Breast epithelium (tissue), 4 donors: ENCODE measurements around the gene SDK1. TPM values are rescaled to one million over a fixed set of nuclear protein-coding genes. Genes with fewer than 3 reads are reported as not detected.

ENCODE experiments used
- DNase-seq, 2 donors: peaks; one replicate each; pipeline ENCODE4 v3.0.0-alpha.2; 2019; ENCODE audit warnings: low spot score in 2 of 2
- H3K27ac ChIP-seq, 2 donors: fragments of 200-600 bp; sonication (generic) in 1 of 2; one replicate each; pipeline ENCODE4 v1.5.1; 2016 to 2019; ENCODE audit warnings: mild to moderate bottlenecking in 1 of 2
- H3K27me3 ChIP-seq, 2 donors: fragments of 200-600 bp; sonication (generic) in 1 of 2; one replicate each; pipeline versions ENCODE4 v1.5.1 to v1.6.0; 2017 to 2019; ENCODE audit warnings: control low read depth in 1 of 2, mild to moderate bottlenecking in 1 of 2
- H3K36me3 ChIP-seq: fragments of 200-600 bp; one replicate; pipeline ENCODE4 v1.5.1; 2019
- H3K4me1 ChIP-seq, 2 donors: fragments of 200-600 bp; sonication (generic); one replicate each; pipeline ENCODE4 v1.5.1; 2016 to 2019; ENCODE audit warnings: control low read depth in 1 of 2
- H3K4me3 ChIP-seq, 3 donors: fragments of 200-600 bp; sonication (generic); 1 replicate in 2 of 3; 2 replicates in 1 of 3; pipeline ENCODE4 v1.5.1; 2016 to 2019; ENCODE audit warnings: mild to moderate bottlenecking in 3 of 3, moderate library complexity in 2 of 3
- H3K9me3 ChIP-seq, 2 donors: fragments of 200-600 bp; sonication (generic) in 1 of 2; one replicate each; pipeline ENCODE4 v1.5.1; 2016 to 2019; ENCODE audit warnings: control low read depth in 1 of 2
- CTCF ChIP-seq, 3 donors: fragments of 450-650 bp; IDR thresholded peaks; one replicate each; pipeline ENCODE4 v1.5.1; 2016 to 2017; ENCODE audit warnings: antibody characterized with exemption in 3 of 3, mild to moderate bottlenecking in 3 of 3, moderate library complexity in 3 of 3
- POLR2A ChIP-seq: fragments of 450-650 bp; IDR thresholded peaks from one replicate; pipeline ENCODE4 v1.6.1; 2016; ENCODE audit warnings: antibody characterized with exemption, mild to moderate bottlenecking, moderate library complexity
- POLR2AphosphoS5 ChIP-seq, 3 donors: sonication (generic); formaldehyde crosslinking; IDR thresholded peaks; one replicate each; pipeline ENCODE4 v1.6.1; 2017; ENCODE audit warnings: antibody characterized with exemption in 3 of 3
- intact Hi-C: fragments of 100-400 bp; cut with DNase I; formaldehyde crosslinking; loops from one replicate; pipeline ENCODE4 v1.15.1; 2023; ENCODE audit warnings: low total_unique reads
- total RNA-seq, 3 donors: library from RNA; depleted of rRNA; stranded (reverse); fragments of >200 nt; gene quantifications; one replicate each; pipeline ENCODE4 v1.1.0, GENCODE V29; 2016

Gene SDK1
- total RNA-seq, 3 donors from 2014 or later, result 3.7 to 18.2 (median 6.6) TPM

GRCh38 chr7:4020086-4020485 lies 719.0 kb downstream of the SDK1 start:
- H3K4me1 ChIP-seq, result no peaks in the 10 kb centered on the region
- no peaks in the 10 kb centered on the region for H3K36me3 ChIP-seq
- intact Hi-C loops, result no loop called here
- DNase-seq, result no peak
- no peak overlapping the region for H3K4me3 ChIP-seq
- H3K9me3 ChIP-seq, result peaks cover 4 to 23% of the 10 kb centered on the region in 2 donors
- no peak overlapping the region for H3K27ac ChIP-seq
- TF ChIP-seq POLR2A (no peak), POLR2AphosphoS5 (IDR thresholded peaks at IDR 0.05) (no peak), CTCF (IDR thresholded peaks at IDR 0.05) (no peak)
- H3K27me3 ChIP-seq, result no peaks in the 10 kb centered on the region

- TF ChIP-seq CTCF (IDR thresholded peaks at IDR 0.05) (no peak), POLR2A (no peak), POLR2AphosphoS5 (IDR thresholded peaks at IDR 0.05) (no peak)
- intact Hi-C loops, result no loop called here
- Histone ChIP-seq H3K36me3 (no peaks in the 10 kb centered on the region), H3K4me1 (no peaks in the 10 kb centered on the region), H3K9me3 (peaks cover 4 to 23% of the 10 kb centered on the region in 2 donors), H3K27me3 (no peaks in the 10 kb centered on the region), H3K4me3 (no peak overlapping the region), H3K27ac (no peak overlapping the region)
- DNase-seq, result no peak
Measured at GRCh38 chr7:4021413-4021812, 720.4 kb downstream of the SDK1 start.

- Histone ChIP-seq H3K4me1 (no peaks in the 10 kb centered on the region), H3K36me3 (no peaks in the 10 kb centered on the region), H3K27ac (no peak overlapping the region), H3K9me3 (peaks cover 4 to 23% of the 10 kb centered on the region in 2 donors), H3K27me3 (no peaks in the 10 kb centered on the region), H3K4me3 (no peak overlapping the region)
- TF ChIP-seq POLR2AphosphoS5 (IDR thresholded peaks at IDR 0.05) (no peak), CTCF (IDR thresholded peaks at IDR 0.05) (no peak), POLR2A (no peak)
- no peak for DNase-seq
- intact Hi-C loops, result no loop called here
Measured at GRCh38 chr7:4022265-4022664, 721.2 kb downstream of the SDK1 start.

- no peaks in the 10 kb centered on the region for H3K4me1 ChIP-seq
- H3K36me3 ChIP-seq, result no peaks in the 10 kb centered on the region
- H3K27ac ChIP-seq, result no peak overlapping the region
- H3K9me3 ChIP-seq, result peaks cover 4 to 21% of the 10 kb centered on the region in 2 donors
- TF ChIP-seq POLR2AphosphoS5 (IDR thresholded peaks at IDR 0.05) (no peak), POLR2A (no peak), CTCF (IDR thresholded peaks at IDR 0.05) (no peak)
- no peak overlapping the region for H3K4me3 ChIP-seq
- no peak for DNase-seq
- H3K27me3 ChIP-seq, result no peaks in the 10 kb centered on the region
- intact Hi-C loops, result no loop called here
Measured at GRCh38 chr7:4023502-4023901, 722.5 kb downstream of the SDK1 start.

GRCh38 chr7:4024133-4024532 lies 723.1 kb downstream of the SDK1 start:
- no peaks in the 10 kb centered on the region for H3K4me1 ChIP-seq
- H3K9me3 ChIP-seq, result peaks cover 0 to 15% of the 10 kb centered on the region in 2 donors
- DNase-seq, result no peak
- no peaks in the 10 kb centered on the region for H3K36me3 ChIP-seq
- no peak for TF ChIP-seq POLR2AphosphoS5 (IDR thresholded peaks at IDR 0.05)
- TF ChIP-seq CTCF (IDR thresholded peaks at IDR 0.05), result no peak
- no peak for TF ChIP-seq POLR2A
- H3K4me3 ChIP-seq, result no peak overlapping the region
- no peak overlapping the region for H3K27ac ChIP-seq
- H3K27me3 ChIP-seq, result no peaks in the 10 kb centered on the region
- intact Hi-C loops, result no loop called here
